Activated naive CD4-positive, alpha-beta T cell treated with Interleukin-2 at 50 U/mL for 16 hours (primary cell): ENCODE results near the gene PCDHGB4.
"Not testable (repeated sequence)": the region's sequence is repeated elsewhere in the genome, so short reads cannot be mapped to it uniquely, and the experiment has no call there.

ENCODE experiments used
- DNase-seq: peaks from one replicate; pipeline ENCODE4 v3.0.0-alpha.2; 2020

PCDHGB4 gene

DNA sequence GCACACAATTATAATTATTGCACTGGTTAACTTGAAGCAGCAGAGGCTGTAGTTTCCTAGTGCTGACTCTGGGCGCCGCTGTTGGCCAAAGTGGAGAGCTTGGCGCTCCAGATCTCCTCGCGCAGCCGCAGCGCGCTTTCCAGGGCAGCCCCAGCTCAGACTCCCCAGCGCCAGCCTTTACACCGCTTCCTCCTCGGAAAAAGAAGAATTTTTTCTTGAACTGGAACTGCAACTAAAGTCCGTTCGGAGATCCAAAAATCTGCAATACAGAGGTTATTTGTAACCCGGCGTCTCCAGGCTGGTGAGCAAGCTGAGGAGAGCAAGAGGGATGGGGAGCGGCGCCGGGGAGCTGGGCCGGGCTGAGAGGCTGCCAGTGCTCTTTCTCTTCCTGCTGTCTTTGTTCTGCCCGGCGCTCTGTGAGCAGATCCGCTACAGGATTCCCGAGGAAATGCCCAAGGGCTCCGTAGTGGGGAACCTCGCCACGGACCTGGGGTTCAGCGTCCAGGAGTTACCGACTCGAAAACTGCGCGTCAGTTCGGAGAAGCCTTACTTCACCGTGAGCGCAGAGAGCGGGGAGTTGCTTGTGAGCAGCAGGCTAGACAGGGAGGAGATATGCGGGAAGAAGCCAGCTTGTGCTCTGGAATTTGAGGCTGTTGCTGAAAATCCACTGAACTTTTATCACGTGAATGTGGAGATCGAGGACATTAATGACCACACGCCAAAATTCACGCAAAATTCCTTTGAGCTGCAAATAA, at the start of gene PCDHGB4:
Gene PCDHGB4, plus strand, starts transcription at position 142 of the 755 bp plus-strand sequence. Its CDS starts 187 bp downstream, at position 329.
- peak; percentile 18 for DNase-seq

DNA sequence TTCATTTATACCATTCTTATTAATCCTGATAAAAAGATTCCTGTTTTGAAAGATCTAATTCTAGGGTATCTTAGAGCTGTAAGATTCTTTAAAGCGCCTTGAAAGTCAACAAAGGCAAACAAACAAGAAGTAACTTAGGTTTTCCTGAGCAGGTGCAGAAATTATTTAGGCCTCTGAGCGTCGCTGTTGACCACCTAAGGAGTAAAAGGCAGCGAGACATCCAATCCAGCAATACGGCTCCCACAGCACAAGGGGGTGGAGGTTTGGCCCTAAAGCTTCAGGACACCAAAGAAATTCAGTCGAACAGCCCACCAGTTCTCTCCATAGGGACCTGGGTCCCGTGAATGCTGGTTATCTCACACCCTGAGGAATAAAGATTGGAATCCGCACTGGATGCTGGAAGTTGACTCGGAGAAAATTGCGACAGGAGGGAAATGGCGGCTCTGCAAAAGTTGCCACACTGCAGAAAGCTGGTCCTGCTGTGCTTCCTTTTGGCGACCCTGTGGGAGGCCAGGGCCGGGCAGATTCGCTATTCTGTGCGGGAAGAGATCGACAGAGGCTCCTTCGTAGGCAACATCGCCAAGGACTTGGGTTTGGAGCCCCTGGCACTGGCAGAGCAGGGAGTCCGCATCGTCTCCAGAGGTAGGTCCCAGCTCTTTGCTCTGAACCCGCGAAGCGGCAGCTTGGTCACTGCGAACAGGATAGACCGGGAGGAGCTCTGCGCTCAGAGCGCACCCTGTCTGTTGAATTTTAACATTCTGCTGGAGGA, 48.8 kb upstream of the PCDHGB4 start, which contains the start of gene PCDHGA2:
Gene PCDHGA2, plus strand, starts transcription at position 223 of the 769 bp plus-strand sequence.
- DNase-seq, result no peak

DNA sequence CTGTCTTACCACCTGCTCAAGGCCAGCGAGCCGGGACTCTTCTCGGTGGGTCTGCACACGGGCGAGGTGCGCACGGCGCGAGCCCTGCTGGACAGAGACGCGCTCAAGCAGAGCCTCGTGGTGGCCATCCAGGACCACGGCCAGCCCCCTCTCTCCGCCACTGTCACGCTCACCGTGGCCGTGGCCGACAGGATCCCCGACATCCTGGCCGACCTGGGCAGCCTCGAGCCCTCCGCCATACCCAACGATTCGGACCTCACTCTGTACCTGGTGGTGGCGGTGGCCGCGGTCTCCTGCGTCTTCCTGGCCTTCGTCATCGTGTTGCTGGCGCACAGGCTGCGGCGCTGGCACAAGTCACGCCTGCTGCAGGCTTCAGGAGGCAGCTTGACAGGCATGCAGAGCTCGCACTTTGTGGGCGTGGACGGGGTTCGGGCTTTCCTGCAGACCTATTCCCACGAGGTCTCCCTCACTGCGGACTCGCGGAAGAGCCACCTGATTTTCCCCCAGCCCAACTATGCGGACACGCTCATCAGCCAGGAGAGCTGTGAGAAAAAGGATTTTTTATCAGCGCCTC, 46.6 kb upstream of the PCDHGB4 start:
- DNase-seq, result not testable (repeated sequence)

DNA sequence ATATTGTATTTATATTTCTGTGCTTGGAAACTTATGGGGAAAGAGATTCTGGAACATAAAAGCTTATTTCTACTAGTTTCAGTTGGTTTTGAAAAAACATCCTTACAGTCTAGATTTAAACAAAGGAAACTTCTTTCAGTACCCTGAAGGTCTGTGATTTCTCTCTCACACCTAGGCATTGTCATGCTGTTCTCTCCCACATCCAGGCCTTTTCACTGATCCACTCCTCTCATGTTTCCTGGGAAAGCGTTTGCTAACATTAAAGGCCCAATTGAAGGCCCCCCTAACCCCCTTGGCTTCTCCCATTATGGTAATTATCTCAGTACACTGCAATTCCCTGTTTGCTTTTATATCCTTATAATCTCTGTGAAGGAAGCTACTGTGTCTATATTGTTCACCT, 44.7 kb upstream of the PCDHGB4 start:
- DNase-seq, result no peak

DNA sequence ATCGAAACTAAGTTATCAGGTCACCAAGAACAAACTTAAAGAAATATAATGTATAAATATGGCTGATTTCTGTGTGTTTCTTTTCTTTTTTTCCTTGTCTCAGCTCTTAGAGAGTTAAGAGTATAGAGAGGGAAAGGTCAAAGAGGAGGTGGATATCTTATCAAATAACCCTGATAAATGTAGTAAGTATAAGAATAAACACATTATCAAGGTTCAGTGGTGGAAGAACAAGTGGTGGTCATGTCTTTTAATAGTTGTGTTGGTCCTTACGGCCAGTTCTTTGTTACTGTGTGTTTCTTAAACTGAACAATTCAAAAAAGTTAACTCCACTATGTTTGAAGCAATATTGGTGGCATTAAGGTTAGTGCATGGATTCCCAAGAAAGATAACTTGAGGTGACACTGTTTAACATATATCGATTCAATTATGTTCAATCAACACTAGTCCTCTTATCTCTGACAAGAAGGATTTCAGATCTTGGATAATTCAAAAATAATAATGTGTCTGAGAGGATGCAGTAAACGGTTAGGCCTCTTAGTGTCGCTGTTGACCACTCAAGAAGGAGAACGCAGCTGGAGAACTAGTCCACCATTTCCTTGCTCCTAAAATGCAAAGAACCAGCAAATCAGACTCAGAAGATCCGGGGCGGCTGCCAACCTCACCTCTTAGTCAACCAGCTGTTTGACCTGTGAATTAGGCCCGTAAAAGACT, 44.1 kb upstream of the PCDHGB4 start, which contains the start of gene PCDHGA3:
Gene PCDHGA3, plus strand, starts transcription at position 588 of the 711 bp plus-strand sequence. CDS start 205 bp downstream, outside the sequence.
- no peak for DNase-seq

DNA sequence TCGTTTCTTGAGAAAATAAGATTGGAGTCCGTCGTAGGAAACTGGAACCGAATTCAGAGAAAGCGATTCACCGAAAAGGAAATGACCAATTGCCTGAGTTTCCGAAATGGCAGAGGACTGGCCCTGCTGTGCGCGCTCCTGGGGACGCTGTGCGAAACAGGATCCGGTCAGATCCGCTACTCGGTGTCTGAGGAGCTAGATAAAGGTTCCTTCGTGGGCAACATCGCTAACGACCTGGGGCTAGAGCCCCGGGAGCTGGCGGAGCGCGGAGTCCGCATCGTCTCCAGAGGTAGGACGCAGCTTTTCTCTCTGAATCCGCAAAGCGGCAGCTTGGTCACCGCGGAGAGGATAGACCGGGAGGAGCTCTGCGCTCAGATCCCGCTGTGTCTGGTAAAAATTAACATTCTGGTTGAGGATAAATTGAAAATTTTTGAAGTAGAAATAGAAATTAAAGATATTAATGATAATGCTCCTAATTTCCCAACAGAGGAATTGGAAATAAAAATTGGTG, 43.5 kb upstream of the PCDHGB4 start:
- DNase-seq, result no peak

DNA sequence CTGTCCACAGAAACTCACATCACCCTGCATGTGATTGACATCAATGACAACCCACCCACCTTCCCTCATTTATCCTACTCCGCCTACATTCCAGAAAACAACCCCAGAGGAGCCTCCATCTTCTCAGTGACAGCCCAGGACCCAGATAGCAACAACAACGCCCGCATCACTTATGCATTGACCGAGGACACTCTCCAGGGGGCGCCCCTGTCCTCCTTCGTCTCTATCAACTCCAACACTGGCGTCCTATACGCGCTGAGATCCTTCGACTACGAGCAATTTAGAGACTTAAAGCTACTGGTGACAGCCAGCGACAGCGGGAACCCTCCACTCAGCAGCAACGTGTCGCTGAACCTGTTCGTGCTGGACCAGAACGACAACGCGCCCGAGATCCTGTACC, 42.2 kb upstream of the PCDHGB4 start:
- DNase-seq, result no peak

DNA sequence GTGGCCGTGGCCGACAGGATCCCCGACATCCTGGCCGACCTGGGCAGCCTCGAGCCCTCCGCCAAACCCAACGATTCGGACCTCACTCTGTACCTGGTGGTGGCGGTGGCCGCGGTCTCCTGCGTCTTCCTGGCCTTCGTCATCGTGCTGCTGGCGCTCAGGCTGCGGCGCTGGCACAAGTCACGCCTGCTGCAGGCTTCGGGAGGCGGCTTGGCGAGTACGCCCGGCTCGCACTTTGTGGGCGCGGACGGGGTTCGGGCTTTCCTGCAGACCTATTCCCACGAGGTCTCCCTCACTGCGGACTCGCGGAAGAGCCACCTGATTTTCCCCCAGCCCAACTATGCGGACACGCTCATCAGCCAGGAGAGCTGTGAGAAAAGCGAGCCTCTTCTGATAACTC, 41.5 kb upstream of the PCDHGB4 start:
- not testable (repeated sequence) for DNase-seq

DNA sequence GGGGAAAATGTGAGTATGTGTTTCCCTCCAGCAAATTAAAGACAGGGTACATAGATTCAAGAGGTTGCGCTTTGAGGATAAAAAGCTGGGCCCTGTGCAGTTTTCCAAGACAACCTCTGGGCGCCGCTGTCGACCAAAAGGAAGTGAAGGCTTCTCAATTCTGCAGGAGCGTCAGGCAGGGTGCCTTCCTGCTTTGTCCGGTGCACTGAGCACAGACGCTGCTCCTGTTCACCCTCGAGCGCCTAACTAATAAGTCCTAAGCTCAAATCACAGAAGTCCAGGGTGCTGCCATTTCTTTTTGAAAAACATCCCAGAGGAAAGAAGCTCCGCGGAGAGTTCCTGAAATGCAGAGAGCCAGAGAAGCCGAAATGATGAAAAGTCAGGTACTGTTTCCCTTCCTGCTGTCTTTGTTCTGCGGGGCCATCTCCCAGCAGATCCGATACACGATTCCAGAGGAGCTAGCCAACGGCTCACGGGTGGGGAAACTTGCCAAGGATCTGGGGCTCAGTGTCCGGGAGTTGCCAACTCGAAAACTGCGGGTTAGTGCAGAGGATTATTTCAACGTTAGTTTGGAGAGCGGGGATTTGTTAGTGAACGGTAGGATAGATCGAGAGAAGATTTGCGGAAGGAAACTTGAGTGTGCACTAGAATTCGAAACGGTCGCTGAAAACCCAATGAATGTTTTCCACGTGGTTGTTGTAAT, 37.4 kb upstream of the PCDHGB4 start, which contains the start of gene PCDHGB1:
Gene PCDHGB1, plus strand, starts transcription at position 183 of the 703 bp plus-strand sequence. Its CDS starts 162 bp downstream, at position 345.
- peak; percentile 37 for DNase-seq

DNA sequence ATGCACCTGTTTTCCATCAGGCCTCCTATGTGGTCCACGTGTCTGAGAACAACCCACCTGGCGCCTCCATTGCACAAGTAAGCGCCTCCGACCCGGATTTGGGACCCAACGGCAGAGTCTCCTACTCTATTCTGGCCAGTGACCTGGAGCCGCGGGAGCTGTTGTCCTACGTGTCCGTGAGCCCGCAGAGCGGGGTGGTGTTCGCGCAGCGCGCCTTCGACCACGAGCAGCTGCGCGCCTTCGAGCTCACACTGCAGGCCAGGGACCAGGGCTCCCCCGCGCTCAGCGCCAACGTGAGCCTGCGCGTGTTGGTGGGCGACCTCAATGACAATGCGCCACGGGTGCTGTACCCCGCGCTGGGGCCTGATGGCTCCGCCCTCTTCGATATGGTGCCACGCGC, 35.9 kb upstream of the PCDHGB4 start:
- DNase-seq, result no peak

DNA sequence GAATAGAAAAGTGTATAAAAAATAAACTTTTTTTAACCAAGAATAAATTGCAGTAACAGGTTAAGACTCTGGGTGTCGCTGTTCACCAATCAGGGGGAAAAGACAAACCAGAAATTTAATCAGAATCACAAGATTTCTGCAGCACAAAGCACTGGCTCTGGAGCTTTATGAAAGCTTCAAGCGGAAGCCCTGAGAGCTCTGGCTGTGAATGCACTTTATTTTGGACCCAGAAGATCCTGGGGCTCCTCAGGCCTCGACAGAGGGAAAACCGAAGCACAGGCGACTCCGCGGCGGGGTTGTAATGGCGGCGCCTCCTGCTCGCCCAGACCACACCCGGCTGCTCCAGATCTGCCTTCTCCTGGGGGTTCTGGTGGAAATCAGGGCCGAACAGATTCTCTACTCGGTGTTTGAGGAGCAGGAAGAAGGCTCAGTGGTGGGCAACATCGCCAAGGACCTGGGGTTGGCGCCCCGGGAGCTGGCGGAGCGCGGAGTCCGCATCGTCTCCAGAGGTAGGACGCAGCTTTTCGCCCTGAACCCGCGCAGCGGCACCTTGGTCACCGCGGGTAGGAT, 32.5 kb upstream of the PCDHGB4 start, which contains the start of gene PCDHGA4:
Gene PCDHGA4, plus strand, starts transcription at position 122 of the 570 bp plus-strand sequence. Its CDS starts 87 bp downstream, at position 209.
- DNase-seq, result no peak

DNA sequence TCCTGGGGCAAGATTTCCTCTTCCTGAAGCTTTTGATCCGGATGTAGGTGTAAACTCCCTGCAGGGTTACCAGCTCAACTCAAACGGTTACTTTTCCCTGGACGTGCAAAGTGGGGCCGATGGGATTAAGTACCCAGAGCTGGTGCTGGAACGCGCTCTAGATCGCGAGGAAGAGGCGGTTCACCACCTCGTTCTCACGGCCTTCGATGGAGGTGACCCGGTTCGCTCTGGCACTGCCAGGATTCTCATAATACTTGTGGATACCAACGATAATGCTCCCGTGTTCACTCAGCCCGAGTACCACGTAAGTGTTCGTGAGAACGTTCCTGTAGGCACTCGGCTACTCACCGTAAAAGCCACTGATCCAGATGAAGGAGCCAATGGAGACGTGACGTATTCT, 31.9 kb upstream of the PCDHGB4 start:
- no peak for DNase-seq

DNA sequence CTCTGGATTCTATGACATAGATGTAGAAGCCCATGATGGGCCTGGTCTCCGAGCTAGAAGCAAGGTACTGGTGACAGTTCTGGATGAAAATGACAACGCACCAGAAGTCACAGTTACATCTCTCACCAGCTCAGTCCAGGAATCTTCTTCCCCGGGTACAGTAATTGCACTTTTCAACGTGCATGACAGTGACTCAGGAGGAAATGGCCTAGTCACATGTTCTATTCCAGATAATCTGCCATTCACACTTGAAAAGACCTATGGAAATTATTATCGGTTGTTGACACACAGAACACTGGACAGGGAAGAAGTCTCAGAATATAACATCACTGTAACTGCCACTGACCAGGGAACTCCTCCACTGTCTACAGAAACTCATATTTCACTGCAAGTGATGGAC, 31.4 kb upstream of the PCDHGB4 start:
- no peak for DNase-seq

DNA sequence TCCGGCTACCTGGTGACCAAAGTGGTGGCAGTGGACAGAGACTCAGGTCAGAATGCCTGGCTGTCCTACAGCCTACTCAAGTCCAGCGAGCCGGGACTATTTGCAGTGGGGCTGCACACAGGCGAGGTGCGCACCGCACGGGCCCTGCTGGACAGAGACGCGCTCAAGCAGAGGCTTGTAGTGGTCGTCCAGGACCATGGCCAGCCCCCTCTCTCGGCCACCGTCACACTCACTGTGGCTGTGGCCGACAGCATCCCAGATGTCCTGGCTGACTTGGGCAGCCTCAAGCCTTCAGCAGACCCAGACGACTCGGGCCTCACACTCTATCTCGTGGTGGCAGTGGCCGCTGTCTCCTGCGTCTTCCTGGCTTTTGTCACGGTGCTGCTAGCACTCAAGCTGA, 30.5 kb upstream of the PCDHGB4 start:
- DNase-seq, result no peak

DNA sequence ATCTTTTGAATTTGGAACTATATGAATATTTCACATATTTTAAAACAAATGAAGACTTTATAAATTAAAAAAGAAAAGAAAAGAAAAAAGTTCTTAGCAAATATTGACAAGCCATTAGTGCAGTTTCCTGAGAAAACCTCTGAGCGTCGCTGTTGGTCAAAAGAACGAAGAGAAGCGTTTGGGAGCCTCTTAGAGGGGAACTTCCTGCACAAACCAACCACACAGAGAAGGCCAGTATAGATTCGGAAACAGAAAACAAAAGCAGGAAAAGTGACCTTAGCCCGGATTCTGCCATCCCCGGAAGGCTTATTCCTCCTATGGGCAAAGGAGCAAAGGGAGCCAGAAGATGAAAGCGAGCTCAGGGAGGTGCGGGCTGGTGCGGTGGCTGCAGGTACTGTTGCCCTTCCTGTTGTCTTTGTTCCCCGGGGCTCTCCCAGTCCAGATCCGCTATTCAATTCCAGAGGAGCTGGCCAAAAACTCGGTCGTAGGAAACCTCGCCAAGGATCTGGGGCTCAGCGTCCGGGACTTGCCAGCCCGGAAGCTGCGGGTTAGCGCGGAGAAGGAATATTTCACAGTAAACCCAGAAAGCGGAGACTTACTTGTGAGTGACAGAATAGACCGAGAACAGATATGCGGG, 27.6 kb upstream of the PCDHGB4 start, which contains the start of gene PCDHGB2:
Gene PCDHGB2, plus strand, starts transcription at position 205 of the 637 bp plus-strand sequence. Its CDS starts 142 bp downstream, at position 347.
- DNase-seq, result no peak

DNA sequence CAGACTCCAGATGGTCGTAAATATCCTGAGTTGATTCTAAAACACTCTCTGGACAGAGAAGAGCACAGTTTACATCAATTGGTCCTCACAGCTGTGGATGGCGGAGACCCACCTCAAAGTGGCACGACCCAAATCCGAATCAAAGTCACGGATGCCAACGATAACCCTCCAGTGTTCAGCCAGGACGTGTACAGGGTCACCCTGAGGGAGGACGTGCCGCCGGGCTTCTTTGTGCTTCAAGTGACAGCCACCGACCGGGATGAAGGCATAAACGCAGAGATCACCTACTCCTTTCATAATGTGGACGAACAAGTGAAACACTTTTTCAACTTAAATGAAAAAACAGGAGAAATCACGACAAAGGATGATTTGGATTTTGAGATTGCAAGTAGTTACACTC, 26.8 kb upstream of the PCDHGB4 start:
- no peak for DNase-seq

DNA sequence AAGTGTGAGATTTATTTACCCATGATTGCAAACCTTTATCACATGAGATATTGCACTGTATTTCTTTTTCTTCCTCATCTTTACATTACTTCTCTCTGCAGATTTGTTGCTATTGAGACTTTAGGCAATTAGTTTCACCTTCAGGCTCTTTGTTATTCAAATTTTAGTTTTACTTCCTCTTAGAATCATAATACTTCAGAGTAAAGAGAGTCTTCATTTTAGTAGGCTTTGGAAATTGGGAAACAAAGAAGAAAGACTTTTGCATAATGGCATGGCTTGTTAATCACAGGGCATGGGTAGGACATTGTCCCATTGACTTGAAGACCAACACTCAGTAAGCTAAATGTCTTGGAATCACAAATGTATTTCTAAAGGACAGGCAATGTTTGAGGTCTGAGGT, 24.8 kb upstream of the PCDHGB4 start:
- no peak for DNase-seq

DNA sequence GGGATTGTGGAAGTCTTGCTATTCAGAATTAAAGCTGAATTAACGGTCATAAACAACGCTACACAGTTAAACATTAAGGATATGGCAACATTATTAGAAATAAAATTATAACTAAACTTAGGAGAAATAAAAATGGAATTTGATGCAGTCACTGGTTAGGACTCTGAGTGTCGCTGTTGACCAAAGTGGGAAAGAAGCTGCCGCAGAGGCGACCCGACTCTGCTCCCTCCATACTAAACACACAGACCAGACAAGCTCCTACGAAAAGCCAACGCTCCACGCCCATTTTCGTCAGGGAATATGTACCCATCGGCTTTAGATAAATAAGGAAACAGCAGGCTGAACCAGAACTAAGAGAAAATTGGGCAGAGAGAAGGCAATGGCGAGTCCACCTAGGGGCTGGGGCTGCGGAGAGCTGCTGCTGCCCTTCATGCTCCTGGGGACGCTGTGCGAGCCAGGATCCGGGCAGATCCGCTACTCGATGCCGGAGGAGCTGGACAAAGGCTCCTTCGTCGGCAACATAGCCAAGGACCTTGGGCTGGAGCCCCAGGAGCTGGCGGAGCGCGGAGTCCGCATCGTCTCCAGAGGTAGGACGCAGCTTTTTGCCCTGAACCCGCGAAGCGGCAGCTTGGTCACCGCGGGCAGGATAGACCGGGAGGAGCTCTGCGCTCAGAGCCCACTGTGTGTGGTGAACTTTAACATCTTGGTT, 23.4 kb upstream of the PCDHGB4 start, which contains the start of gene PCDHGA5:
Gene PCDHGA5, plus strand, starts transcription at position 211 of the 709 bp plus-strand sequence. Its CDS starts 169 bp downstream, at position 380.
- no peak for DNase-seq

DNA sequence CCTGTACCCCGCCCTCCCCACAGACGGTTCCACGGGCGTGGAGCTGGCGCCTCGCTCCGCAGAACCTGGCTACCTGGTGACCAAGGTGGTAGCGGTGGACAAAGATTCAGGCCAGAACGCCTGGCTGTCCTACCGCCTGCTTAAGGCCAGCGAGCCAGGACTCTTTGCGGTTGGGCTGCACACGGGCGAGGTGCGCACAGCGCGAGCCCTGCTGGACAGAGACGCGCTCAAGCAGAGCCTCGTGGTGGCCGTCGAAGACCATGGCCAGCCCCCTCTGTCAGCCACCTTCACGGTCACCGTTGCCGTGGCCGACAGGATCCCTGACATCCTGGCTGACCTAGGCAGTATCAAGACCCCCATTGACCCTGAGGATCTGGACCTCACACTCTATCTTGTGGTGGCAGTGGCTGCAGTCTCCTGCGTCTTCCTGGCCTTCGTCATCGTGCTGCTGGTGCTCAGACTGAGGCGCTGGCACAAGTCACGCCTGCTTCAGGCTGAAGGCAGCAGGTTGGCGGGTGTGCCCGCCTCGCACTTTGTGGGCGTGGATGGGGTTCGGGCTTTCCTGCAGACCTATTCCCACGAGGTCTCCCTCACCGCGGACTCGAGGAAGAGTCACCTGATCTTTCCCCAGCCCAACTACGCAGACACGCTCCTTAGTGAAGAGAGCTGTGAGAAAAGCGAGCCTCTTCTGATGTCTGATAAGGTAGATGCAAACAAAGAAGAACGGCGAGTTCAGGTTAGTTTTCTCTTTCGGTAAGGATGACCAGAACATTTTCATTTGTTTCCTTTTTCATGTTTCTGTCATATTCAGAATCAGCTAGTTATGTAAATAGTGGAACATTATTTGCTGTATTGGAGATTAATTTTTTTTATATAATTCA, 21.2 kb upstream of the PCDHGB4 start:
- no peak for DNase-seq
